Duodenal mucosa (tissue), 2 donors: ENCODE data around the gene TSHZ2.

ENCODE experiments used
- H3K27ac ChIP-seq: one replicate; pipeline ENCODE4 v1.7.0; 2013; ENCODE audit warnings: low read depth, low read length
- H3K27me3 ChIP-seq, 2 donors: one replicate each; pipeline ENCODE4 v1.7.0; 2013; ENCODE audit warnings: low read length in 2 of 2, control low read depth in 1 of 2; ENCODE audit not compliant: insufficient read depth in 2 of 2, control insufficient read depth in 1 of 2
- H3K36me3 ChIP-seq, 2 donors: one replicate each; pipeline ENCODE4 v1.7.0; 2013; ENCODE audit warnings: low read length in 2 of 2, control low read depth in 1 of 2; ENCODE audit not compliant: insufficient read depth in 2 of 2, control insufficient read depth in 1 of 2
- H3K4me1 ChIP-seq, 2 donors: one replicate each; pipeline ENCODE4 v1.7.0; 2013; ENCODE audit warnings: low read length in 2 of 2, control low read depth in 1 of 2; ENCODE audit not compliant: insufficient read depth in 2 of 2, control insufficient read depth in 1 of 2
- H3K4me3 ChIP-seq, 2 donors: one replicate each; pipeline ENCODE4 v1.7.0; 2013; ENCODE audit warnings: low read length in 2 of 2, low read depth in 1 of 2
- H3K9ac ChIP-seq, 2 donors: one replicate each; pipeline ENCODE4 v1.7.0; 2013; ENCODE audit warnings: low read length in 2 of 2, low read depth in 1 of 2
- H3K9me3 ChIP-seq, 2 donors: one replicate each; pipeline ENCODE4 v1.7.0; 2013; ENCODE audit warnings: low read length in 2 of 2, control low read depth in 1 of 2; ENCODE audit not compliant: control insufficient read depth in 1 of 2

TSHZ2 gene

GRCh38 chr20:53036992-53037391 lies 64.8 kb downstream of the TSHZ2 start:
- Histone ChIP-seq H3K27me3 (no peaks in the 10 kb centered on the region), H3K9ac (no peak overlapping the region), H3K36me3 (no peaks in the 10 kb centered on the region), H3K27ac (no peak overlapping the region), H3K9me3 (no peaks in the 10 kb centered on the region), H3K4me1 (peaks cover 6 to 8% of the 10 kb centered on the region in 2 donors), H3K4me3 (no peak overlapping the region)

- no peak overlapping the region for H3K4me3 ChIP-seq
- no peaks in the 10 kb centered on the region for H3K9me3 ChIP-seq
- H3K36me3 ChIP-seq, result no peaks in the 10 kb centered on the region
Observed at GRCh38 chr20:53037621-53038020, 65.5 kb downstream of the TSHZ2 start.

GRCh38 chr20:53038299-53038698 lies 66.1 kb downstream of the TSHZ2 start:
- no peaks in the 10 kb centered on the region for H3K9me3 ChIP-seq
- H3K36me3 ChIP-seq, result no peaks in the 10 kb centered on the region
- peaks cover 6 to 8% of the 10 kb centered on the region in 2 donors for H3K4me1 ChIP-seq
- H3K4me3 ChIP-seq, result no peak overlapping the region
- H3K27ac ChIP-seq, result no peak overlapping the region
- no peak overlapping the region for H3K9ac ChIP-seq
- H3K27me3 ChIP-seq, result no peaks in the 10 kb centered on the region

More at GRCh38 chr20:53037621-53038020, 65.5 kb downstream of the TSHZ2 start:
- no peak overlapping the region for H3K27ac ChIP-seq
- H3K27me3 ChIP-seq, result no peaks in the 10 kb centered on the region
- no peak overlapping the region for H3K9ac ChIP-seq
- peaks cover 6 to 8% of the 10 kb centered on the region in 2 donors for H3K4me1 ChIP-seq

- no peak overlapping the region for H3K9ac ChIP-seq
- no peak overlapping the region for H3K27ac ChIP-seq
Observed at GRCh38 chr20:53040693-53041589, 68.8 kb downstream of the TSHZ2 start.

GRCh38 chr20:53042521-53042920 lies 70.4 kb downstream of the TSHZ2 start:
- Histone ChIP-seq H3K4me1 (peaks cover 6 to 8% of the 10 kb centered on the region in 2 donors), H3K4me3 (no peak overlapping the region), H3K9ac (no peak overlapping the region), H3K27me3 (no peaks in the 10 kb centered on the region), H3K36me3 (no peaks in the 10 kb centered on the region), H3K9me3 (no peaks in the 10 kb centered on the region), H3K27ac (no peak overlapping the region)

More at GRCh38 chr20:53040693-53041589, 68.8 kb downstream of the TSHZ2 start:
- Histone ChIP-seq H3K36me3 (no peaks in the 10 kb centered on the region), H3K9me3 (no peaks in the 10 kb centered on the region), H3K4me3 (no peak overlapping the region), H3K27me3 (no peaks in the 10 kb centered on the region), H3K4me1 (peaks cover 6 to 8% of the 10 kb centered on the region in 2 donors)

GRCh38 chr20:53044296-53044695 lies 72.1 kb downstream of the TSHZ2 start:
- H3K36me3 ChIP-seq, result no peaks in the 10 kb centered on the region
- peaks cover 6 to 8% of the 10 kb centered on the region in 2 donors for H3K4me1 ChIP-seq
- H3K4me3 ChIP-seq, result no peak overlapping the region
- no peak overlapping the region for H3K9ac ChIP-seq
- H3K27me3 ChIP-seq, result no peaks in the 10 kb centered on the region
- H3K9me3 ChIP-seq, result peaks cover 0 to 2% of the 10 kb centered on the region in 2 donors
- no peak overlapping the region for H3K27ac ChIP-seq

GRCh38 chr20:53045941-53046340 lies 73.8 kb downstream of the TSHZ2 start:
- no peaks in the 10 kb centered on the region for H3K36me3 ChIP-seq
- no peak overlapping the region for H3K9ac ChIP-seq
- peaks cover 2 to 4% of the 10 kb centered on the region in 2 donors for H3K4me1 ChIP-seq
- no peak overlapping the region for H3K27ac ChIP-seq
- H3K27me3 ChIP-seq, result no peaks in the 10 kb centered on the region
- H3K4me3 ChIP-seq, result no peak overlapping the region
- peaks cover 0 to 2% of the 10 kb centered on the region in 2 donors for H3K9me3 ChIP-seq

GRCh38 chr20:53047203-53047602 lies 75.0 kb downstream of the TSHZ2 start:
- Histone ChIP-seq H3K9ac (no peak overlapping the region), H3K27ac (no peak overlapping the region)

GRCh38 chr20:53048387-53048786 lies 76.2 kb downstream of the TSHZ2 start:
- Histone ChIP-seq H3K4me1 (no peaks in the 10 kb centered on the region), H3K27me3 (no peaks in the 10 kb centered on the region), H3K9me3 (peaks cover 0 to 2% of the 10 kb centered on the region in 2 donors), H3K36me3 (no peaks in the 10 kb centered on the region), H3K9ac (no peak overlapping the region), H3K4me3 (no peak overlapping the region), H3K27ac (no peak overlapping the region)

More at GRCh38 chr20:53047203-53047602, 75.0 kb downstream of the TSHZ2 start:
- Histone ChIP-seq H3K9me3 (peaks cover 0 to 2% of the 10 kb centered on the region in 2 donors), H3K36me3 (no peaks in the 10 kb centered on the region), H3K27me3 (no peaks in the 10 kb centered on the region), H3K4me1 (no peaks in the 10 kb centered on the region), H3K4me3 (no peak overlapping the region)

GRCh38 chr20:53050338-53050737 lies 78.2 kb downstream of the TSHZ2 start:
- no peak overlapping the region for H3K9ac ChIP-seq
- no peak overlapping the region for H3K27ac ChIP-seq
- no peak overlapping the region for H3K4me3 ChIP-seq
- no peaks in the 10 kb centered on the region for H3K36me3 ChIP-seq
- H3K9me3 ChIP-seq, result peaks cover 0 to 2% of the 10 kb centered on the region in 2 donors
- no peaks in the 10 kb centered on the region for H3K27me3 ChIP-seq
- no peaks in the 10 kb centered on the region for H3K4me1 ChIP-seq
